PC-3 (cell line): ENCODE data around the gene SCAF8. TPM values are rescaled to one million over a fixed set of nuclear protein-coding genes. Genes with fewer than 3 reads are reported as not detected.

ENCODE experiments used
- ATAC-seq: fragments of 200-7000 bp; cut with Tn5 transposase; 2 replicates; pipeline ENCODE4 v1.9.1; 2020; ENCODE audit warnings: mild to moderate bottlenecking, moderate library complexity
- BruUV-seq: library from RNA; stranded (reverse); fragments of 400-500 nt; replicated peaks from 2 replicates; lab custom pipeline; 2021; lab: Mats Ljungman, UMichigan
- CTCF ChIA-PET: fragments of 300-600 bp; sonication (Branson Sonifier 250); formaldehyde crosslinking; loops from one replicate; lab custom pipeline; 2022; ENCODE audit warnings: antibody characterized with exemption; lab: Charles Lee
- POLR2A ChIA-PET: fragments of 300-600 bp; sonication (Branson Sonifier 250); formaldehyde crosslinking; loops from one replicate; lab custom pipeline; 2022; ENCODE audit warnings: antibody characterized with exemption; ENCODE audit not compliant: unreplicated experiment; lab: Charles Lee
- DNase-seq: peaks from one replicate; pipeline ENCODE4 v3.0.0-alpha.2; 2015
- H2AFZ ChIP-seq: fragments of 300-600 bp; sonication (generic); 2 replicates; pipeline ENCODE4 v1.6.0; 2016; ENCODE audit warnings: antibody characterized with exemption, low read length
- H3F3A ChIP-seq: fragments of 300-600 bp; sonication (generic); one replicate; pipeline ENCODE4 v1.6.0; 2017; ENCODE audit warnings: antibody characterized with exemption, low read length, control low read depth, mild to moderate bottlenecking; ENCODE audit not compliant: unreplicated experiment
- H3K27ac ChIP-seq: fragments of 300-600 bp; sonication (generic); 2 replicates; pipeline ENCODE4 v1.5.1; 2016; ENCODE audit warnings: mild to moderate bottlenecking, low read length
- H3K27me3 ChIP-seq: fragments of 300-600 bp; sonication (generic); 2 replicates; pipeline ENCODE4 v1.6.1; 2016; ENCODE audit warnings: low read length, mixed read lengths
- H3K36me3 ChIP-seq: fragments of 300-600 bp; sonication (generic); 2 replicates; pipeline ENCODE4 v1.6.1; 2016; ENCODE audit warnings: low read depth, mixed run types, low read length, mixed read lengths
- H3K4me1 ChIP-seq: fragments of 300-600 bp; sonication (generic); 2 replicates; pipeline ENCODE4 v1.5.1; 2016; ENCODE audit warnings: low read length; ENCODE audit not compliant: insufficient read depth
- H3K4me2 ChIP-seq: fragments of 300-600 bp; sonication (generic); 2 replicates; pipeline ENCODE4 v1.6.0; 2016; ENCODE audit warnings: low read length
- H3K4me3 ChIP-seq: fragments of 300-600 bp; sonication (generic); 2 replicates; pipeline ENCODE4 v1.5.1; 2016; ENCODE audit warnings: mild to moderate bottlenecking, low read length, mixed read lengths
- H3K79me2 ChIP-seq: fragments of 300-600 bp; sonication (generic); 2 replicates; pipeline ENCODE4 v1.6.1; 2017; ENCODE audit warnings: low read length, mixed read lengths
- H3K9ac ChIP-seq: fragments of 300-600 bp; sonication (generic); 2 replicates; pipeline ENCODE4 v1.6.0; 2016; ENCODE audit warnings: mild to moderate bottlenecking, low read length
- H3K9me2 ChIP-seq: fragments of 300-600 bp; sonication (generic); replicated peaks from 2 replicates; pipeline ENCODE4 v1.6.1; 2016; ENCODE audit warnings: mixed run types, low read length, mixed read lengths
- H3K9me3 ChIP-seq: fragments of 300-600 bp; sonication (generic); 2 replicates; pipeline ENCODE4 v1.6.1; 2016; ENCODE audit warnings: low read length, mixed read lengths
- H4K20me1 ChIP-seq: fragments of 300-600 bp; sonication (generic); 2 replicates; pipeline ENCODE4 v1.6.1; 2016; ENCODE audit warnings: low read length, mixed read lengths
- CTCF ChIP-seq: fragments of 300-600 bp; sonication (generic); conservative IDR thresholded peaks from 2 replicates; pipeline ENCODE4 v1.5.1; 2017; ENCODE audit warnings: antibody characterized with exemption, low read depth, mild to moderate bottlenecking, low read length
- EZH2 ChIP-seq: fragments of 300-600 bp; sonication (generic); IDR thresholded peaks from one replicate; pipeline ENCODE4 v1.6.1; 2017; ENCODE audit warnings: antibody characterized with exemption, mild to moderate bottlenecking, low read length; ENCODE audit not compliant: unreplicated experiment
- EZH2phosphoT487 ChIP-seq: fragments of 300-600 bp; sonication (generic); IDR thresholded peaks from 2 replicates; pipeline ENCODE4 v1.6.1; 2018; ENCODE audit warnings: mild to moderate bottlenecking, antibody characterized with exemption, low read length, borderline replicate concordance
- intact Hi-C: fragments of 100-400 bp; cut with micrococcal nuclease; formaldehyde crosslinking; loops from 2 replicates; pipeline ENCODE4 v1.9.0; 2023
- total RNA-seq: library from RNA; depleted of rRNA; stranded (reverse); fragments of >200 nt; gene quantifications from 2 replicates; pipeline ENCODE4 v1.2.3, GENCODE V29; 2014

SCAF8 gene
- total RNA-seq, 1 experiment from 2014 or later: 11.9 TPM

- H3K4me1 ChIP-seq: peaks cover 11% of the 10 kb centered on the region; the same call in 1 of the 2 replicates
- no peak overlapping the region for H3K27ac ChIP-seq
- ATAC-seq (no peak), DNase-seq (no peak)
- no peak overlapping the region for H2AFZ ChIP-seq
- H3K27me3 ChIP-seq: no peaks in the 10 kb centered on the region
- H3K9me2 ChIP-seq: no peaks in the 10 kb centered on the region
- no peak overlapping the region for H3K4me3 ChIP-seq
- no peak overlapping the region for H3K4me2 ChIP-seq
- no peaks in the 10 kb centered on the region for H3K9me3 ChIP-seq
- ChIA-PET CTCF (no interaction called here), POLR2A (no interaction called here)
- peaks cover 6% of the 10 kb centered on the region; the same call in 1 of the 2 replicates for H3K36me3 ChIP-seq
- H3F3A ChIP-seq: peaks cover 3% of the 10 kb centered on the region
- no peak overlapping the region for H3K9ac ChIP-seq
- H3K79me2 ChIP-seq: peaks cover 13% of the 10 kb centered on the region
- intact Hi-C loops: no loop called here
- no TSS peak for BruUV-seq
- TF ChIP-seq EZH2phosphoT487: no peak
- no peak for TF ChIP-seq EZH2
- TF ChIP-seq CTCF: no peak
- no peaks in the 10 kb centered on the region for H4K20me1 ChIP-seq
Measured at GRCh38 chr6:154797857-154798256, 64.6 kb downstream of the SCAF8 start.

GRCh38 chr6:154800338-154800737 is 67.1 kb downstream of the SCAF8 start:
- intact Hi-C loops: no loop called here
- Histone ChIP-seq H3K9me2 (no peaks in the 10 kb centered on the region), H3K4me2 (no peak overlapping the region), H3K36me3 (peaks cover 4% of the 10 kb centered on the region; the same call in 1 of the 2 replicates), H3K27me3 (no peaks in the 10 kb centered on the region), H3K9me3 (no peaks in the 10 kb centered on the region), H3K27ac (no peak overlapping the region), H3K79me2 (peaks cover 5% of the 10 kb centered on the region; the same call in 1 of the 2 replicates), H3K4me3 (no peak overlapping the region), H3F3A (no peaks in the 10 kb centered on the region), H4K20me1 (no peaks in the 10 kb centered on the region), H3K4me1 (no peaks in the 10 kb centered on the region), H2AFZ (no peak overlapping the region), H3K9ac (no peak overlapping the region)
- ChIA-PET CTCF (interaction anchor here (1.1 kb wide), 1 partner anchor 124 kb away, joined by 8 read pairs; no protein-coding TSS in a partner anchor), POLR2A (no interaction called here)
- ATAC-seq: no peak
- DNase-seq: no peak
- TF ChIP-seq CTCF: no peak
- TF ChIP-seq EZH2: no peak
- no peak for TF ChIP-seq EZH2phosphoT487
- BruUV-seq: no TSS peak

- no peaks in the 10 kb centered on the region for H3F3A ChIP-seq
- ChIA-PET POLR2A (no interaction called here), CTCF (interaction anchor here (0.6 to 2.3 kb wide), 4 partner anchors 17 to 411 kb away, joined by 3 to 27 read pairs (median 6); no protein-coding TSS in a partner anchor)
- H3K9me2 ChIP-seq: no peaks in the 10 kb centered on the region
- H3K27ac ChIP-seq: no peak overlapping the region
- no peaks in the 10 kb centered on the region for H3K4me1 ChIP-seq
- H4K20me1 ChIP-seq: 0 out of 2 replicates have a peak, but pooled peaks cover 4% of the 10 kb centered on the region
- H3K4me2 ChIP-seq: no peak overlapping the region
- H3K79me2 ChIP-seq: no peaks in the 10 kb centered on the region
- ATAC-seq (no peak), DNase-seq (peak; percentile 41)
- H3K9me3 ChIP-seq: no peaks in the 10 kb centered on the region
- no TSS peak for BruUV-seq
- intact Hi-C loops: loop anchor here (1.0 kb wide), 2 partner anchors 72 to 130 kb away; partner anchors contain the start of gene SCAF8
- H3K9ac ChIP-seq: no peak overlapping the region
- no peaks in the 10 kb centered on the region for H3K27me3 ChIP-seq
- peaks cover 32% of the 10 kb centered on the region for H3K36me3 ChIP-seq
- peak; percentile 57 for TF ChIP-seq CTCF
- no peak for TF ChIP-seq EZH2
- H3K4me3 ChIP-seq: no peak overlapping the region
- H2AFZ ChIP-seq: no peak overlapping the region
Measured at GRCh38 chr6:154805288-154805911, 72.2 kb downstream of the SCAF8 start.
